Inflammatory macrophage treated with lipopolysaccharide for 4 hours (primary cell): ENCODE measurements around the gene BRD7.
"Not testable (repeated sequence)": the region's sequence is repeated elsewhere in the genome, so short reads cannot be mapped to it uniquely, and the experiment has no call there.

Experiments
- DNase-seq: peaks from one replicate; pipeline ENCODE4 v3.0.0-alpha.2; 2020

Gene BRD7

GRCh38 chr16:50354082-50354481, 14.7 kb downstream of the BRD7 start:
- DNase-seq = no peak

GRCh38 chr16:50351952-50352351, 16.8 kb downstream of the BRD7 start:
- no peak for DNase-seq

- DNase-seq = no peak
Measured at GRCh38 chr16:50351116-50351515, 17.7 kb downstream of the BRD7 start.

- not testable (repeated sequence) for DNase-seq
Measured at GRCh38 chr16:50345210-50345609, 23.6 kb downstream of the BRD7 start.

- DNase-seq = not testable (repeated sequence)
Measured at GRCh38 chr16:50343566-50343965, 25.2 kb downstream of the BRD7 start.

GRCh38 chr16:50340578-50340977, 28.2 kb downstream of the BRD7 start:
- no peak for DNase-seq

GRCh38 chr16:50338371-50339231, 30.2 kb downstream of the BRD7 start:
- no peak for DNase-seq

- no peak for DNase-seq
Measured at GRCh38 chr16:50336884-50337283, 31.9 kb downstream of the BRD7 start.

GRCh38 chr16:50335196-50335958, 33.4 kb downstream of the BRD7 start:
- DNase-seq = peak; percentile 15

GRCh38 chr16:50334106-50334975, 34.4 kb downstream of the BRD7 start:
- no peak for DNase-seq

GRCh38 chr16:50332599-50332998, 36.2 kb downstream of the BRD7 start:
- DNase-seq = no peak

GRCh38 chr16:50331570-50331969, 37.2 kb downstream of the BRD7 start:
- no peak for DNase-seq

GRCh38 chr16:50329446-50330189, 39.2 kb downstream of the BRD7 start:
- no peak for DNase-seq

GRCh38 chr16:50326835-50327465, 41.8 kb downstream of the BRD7 start:
- peak; percentile 30 for DNase-seq

- DNase-seq = no peak
Measured at GRCh38 chr16:50326264-50326663, 42.5 kb downstream of the BRD7 start.

- no peak for DNase-seq
Measured at GRCh38 chr16:50324345-50324744, 44.4 kb downstream of the BRD7 start.

GRCh38 chr16:50323335-50324011, 45.3 kb downstream of the BRD7 start:
- DNase-seq = peak; percentile 16

- DNase-seq = no peak
Measured at GRCh38 chr16:50322333-50322732, 46.5 kb downstream of the BRD7 start.

GRCh38 chr16:50320310-50320709, 48.5 kb downstream of the BRD7 start:
- no peak for DNase-seq

- no peak for DNase-seq
Measured at GRCh38 chr16:50318796-50319578, 49.8 kb downstream of the BRD7 start.
